Suprapubic skin (tissue), 4 donors: ENCODE measurements around the gene PAOX.
"Not testable (repeated sequence)": the region's sequence is repeated elsewhere in the genome, so short reads cannot be mapped to it uniquely, and the experiment has no call there.

ENCODE experiments used
- CTCF ChIP-seq, 2 donors: fragments of 200-600 bp in 1 of 2; fragments of 450-650 bp in 1 of 2; sonication (generic) in 1 of 2; IDR thresholded peaks; one replicate each; pipeline ENCODE4 v1.5.1; 2016 to 2019; ENCODE audit warnings: antibody characterized with exemption in 2 of 2, mild to moderate bottlenecking in 1 of 2, moderate library complexity in 1 of 2
- POLR2A ChIP-seq, 2 donors: fragments of 450-650 bp; IDR thresholded peaks; one replicate each; pipeline ENCODE4 v1.6.1; 2017; ENCODE audit warnings: antibody characterized with exemption in 2 of 2, mild to moderate bottlenecking in 2 of 2, moderate library complexity in 2 of 2
- POLR2AphosphoS5 ChIP-seq, 3 donors: sonication (generic); formaldehyde crosslinking; IDR thresholded peaks; one replicate each; pipeline ENCODE4 v1.6.1; 2017; ENCODE audit warnings: antibody characterized with exemption in 3 of 3

DNA sequence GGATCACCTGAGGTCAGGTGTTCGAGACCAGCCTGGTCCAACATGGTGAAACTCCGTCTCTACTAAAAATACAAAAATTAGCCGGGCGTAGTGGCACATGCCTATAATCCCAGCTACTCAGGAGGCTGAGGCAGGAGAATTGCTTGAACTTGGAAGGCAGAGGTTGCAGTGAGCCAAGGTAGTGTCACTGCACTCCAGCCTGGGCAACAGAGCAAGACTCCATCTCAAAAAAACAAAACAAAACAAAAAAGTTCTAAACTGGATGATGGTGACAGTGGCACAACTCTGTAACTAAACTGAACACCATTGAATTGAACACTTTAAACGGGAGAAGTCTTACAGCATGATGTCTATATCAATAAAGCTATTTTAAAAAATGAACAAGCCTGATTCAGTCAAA is 2.9 kb upstream of the PAOX start:
- TF ChIP-seq CTCF, POLR2A, POLR2AphosphoS5 (IDR thresholded peaks at IDR 0.05): not testable (repeated sequence)
